AG10803 (cell line): ENCODE data around the gene KIFC3.
A peak's percentile ranks its signal among the peaks of the same experiment; 100 is the strongest.
"Not testable (repeated sequence)": the region's sequence is repeated elsewhere in the genome, so short reads cannot be mapped to it uniquely, and the experiment has no call there.

Experiments used
- DNase-seq: peaks from one replicate; pipeline ENCODE4 v3.0.0; 2010; ENCODE audit warnings: low read depth
- H3K4me3 ChIP-seq: 2 replicates; pipeline ENCODE4 v1.5.1; 2011; ENCODE audit warnings: mild to moderate bottlenecking, low read length, control low read depth
- TF ChIP-seq, protein P1 (sequence below): conservative IDR thresholded peaks from 2 replicates; pipeline ENCODE4 v1.5.1; 2011; ENCODE audit warnings: mild to moderate bottlenecking, low read length, control low read depth, inconsistent platforms

KIFC3 gene

DNA sequence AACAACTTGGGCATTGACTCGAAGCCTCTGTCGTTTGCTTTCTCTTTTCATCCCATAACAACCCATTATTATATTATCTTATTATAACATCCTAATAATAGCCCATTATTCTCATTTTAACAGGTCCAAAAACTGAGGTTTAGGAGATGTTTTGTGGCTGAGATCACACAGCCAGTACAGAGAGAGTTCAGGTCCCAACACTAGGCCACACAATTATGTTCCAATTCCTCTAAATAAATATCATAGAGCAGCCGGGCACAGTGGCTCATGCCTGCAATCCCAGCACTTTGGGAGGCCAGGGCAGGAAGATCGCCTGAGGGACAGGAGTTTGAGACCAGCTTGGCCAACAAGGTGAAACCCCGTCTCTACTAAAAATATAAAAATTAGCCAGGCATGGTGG, 40.3 kb upstream of the KIFC3 start:
- TF ChIP-seq, protein P1, sequence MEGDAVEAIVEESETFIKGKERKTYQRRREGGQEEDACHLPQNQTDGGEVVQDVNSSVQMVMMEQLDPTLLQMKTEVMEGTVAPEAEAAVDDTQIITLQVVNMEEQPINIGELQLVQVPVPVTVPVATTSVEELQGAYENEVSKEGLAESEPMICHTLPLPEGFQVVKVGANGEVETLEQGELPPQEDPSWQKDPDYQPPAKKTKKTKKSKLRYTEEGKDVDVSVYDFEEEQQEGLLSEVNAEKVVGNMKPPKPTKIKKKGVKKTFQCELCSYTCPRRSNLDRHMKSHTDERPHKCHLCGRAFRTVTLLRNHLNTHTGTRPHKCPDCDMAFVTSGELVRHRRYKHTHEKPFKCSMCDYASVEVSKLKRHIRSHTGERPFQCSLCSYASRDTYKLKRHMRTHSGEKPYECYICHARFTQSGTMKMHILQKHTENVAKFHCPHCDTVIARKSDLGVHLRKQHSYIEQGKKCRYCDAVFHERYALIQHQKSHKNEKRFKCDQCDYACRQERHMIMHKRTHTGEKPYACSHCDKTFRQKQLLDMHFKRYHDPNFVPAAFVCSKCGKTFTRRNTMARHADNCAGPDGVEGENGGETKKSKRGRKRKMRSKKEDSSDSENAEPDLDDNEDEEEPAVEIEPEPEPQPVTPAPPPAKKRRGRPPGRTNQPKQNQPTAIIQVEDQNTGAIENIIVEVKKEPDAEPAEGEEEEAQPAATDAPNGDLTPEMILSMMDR: no peak
- no peak for DNase-seq
- H3K4me3 ChIP-seq: no peak overlapping the region

DNA sequence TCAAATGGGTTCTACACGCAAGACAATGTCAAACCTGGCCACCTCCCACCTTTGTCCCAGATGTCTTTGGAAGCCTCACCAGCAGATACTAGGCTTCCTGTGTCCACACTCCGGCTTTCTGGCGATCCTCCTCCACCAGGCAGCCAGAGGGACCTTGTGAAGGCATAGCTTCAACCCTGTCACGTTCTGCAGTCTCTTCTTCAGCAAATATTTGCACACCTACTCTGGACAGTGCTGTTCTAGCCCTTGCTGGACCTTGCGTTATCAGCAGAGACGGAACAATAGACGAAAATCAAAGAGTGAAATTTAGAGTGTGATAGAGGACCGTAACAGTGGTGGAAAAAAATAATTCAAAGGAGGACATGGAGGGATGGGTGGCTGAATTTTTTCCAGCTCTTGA, 38.5 kb upstream of the KIFC3 start:
- H3K4me3 ChIP-seq: no peak overlapping the region
- DNase-seq: no peak
- TF ChIP-seq, protein P1: no peak

DNA sequence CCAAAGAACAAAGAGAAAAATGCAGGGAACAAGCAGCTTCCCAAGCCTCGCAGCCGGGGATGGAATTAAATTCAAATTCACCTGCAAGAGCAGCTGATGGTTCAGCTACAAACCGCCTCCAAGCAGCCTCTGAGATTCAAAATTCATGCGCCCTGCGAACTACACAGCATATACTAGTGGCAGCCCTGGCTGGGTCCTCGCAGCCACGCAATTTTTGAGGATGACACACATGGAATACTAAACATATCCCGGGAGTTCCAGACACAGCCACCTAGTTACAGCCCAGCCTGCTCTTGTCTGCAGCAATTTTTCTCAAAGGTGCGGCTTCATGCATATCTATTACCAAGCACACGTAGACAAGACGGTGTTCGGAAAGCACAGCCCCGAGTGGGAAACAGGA, 35.9 kb upstream of the KIFC3 start:
- DNase-seq: no peak
- no peak overlapping the region for H3K4me3 ChIP-seq
- TF ChIP-seq, protein P1: no peak

- no peak overlapping the region for H3K4me3 ChIP-seq
- no peak for DNase-seq
- TF ChIP-seq, protein P1: no peak
Measured at GRCh38 chr16:57837305-57838125, 35.2 kb upstream of the KIFC3 start.

DNA sequence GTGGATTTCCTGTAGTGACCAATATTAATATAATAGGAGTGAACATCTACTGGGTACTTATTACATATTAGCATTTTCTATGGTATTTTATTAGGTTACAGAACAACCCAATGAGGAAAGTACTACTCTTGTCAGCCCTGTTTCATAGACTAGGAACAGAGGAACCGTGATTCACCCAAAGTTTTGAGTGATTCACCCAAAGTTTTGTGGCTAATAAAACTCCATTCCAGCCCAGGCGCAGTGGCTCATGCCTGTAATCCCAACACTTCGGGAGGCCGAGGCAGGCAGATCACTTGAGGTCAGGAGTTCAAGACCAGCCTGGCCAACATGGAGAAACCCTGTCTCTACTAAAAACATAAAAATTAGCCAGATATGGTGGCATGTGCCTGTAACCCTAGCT, 33.1 kb upstream of the KIFC3 start:
- DNase-seq: peak; percentile 60
- not testable (repeated sequence) for H3K4me3 ChIP-seq

DNA sequence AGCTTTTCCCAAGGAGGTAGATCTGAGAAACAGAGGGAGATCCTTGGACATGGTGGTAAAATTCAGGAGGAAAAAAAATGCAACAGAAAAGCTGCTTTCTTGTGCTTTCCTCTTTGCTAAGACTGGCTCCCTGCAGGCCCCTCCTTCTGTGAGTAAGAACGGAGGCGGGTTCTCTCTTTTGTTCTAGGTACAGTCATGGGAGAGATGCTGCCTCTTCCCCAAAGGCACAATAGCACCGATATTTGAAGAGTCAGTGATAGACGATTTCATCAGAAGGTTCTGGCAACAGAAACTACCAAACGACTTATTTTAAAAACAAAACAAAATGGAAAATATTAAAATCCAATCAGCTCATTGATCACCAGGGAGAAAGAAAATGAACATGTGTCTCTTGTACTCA, 32.6 kb upstream of the KIFC3 start:
- DNase-seq: no peak
- TF ChIP-seq, protein P1: no peak

GRCh38 chr16:57830890-57831484, 28.7 kb upstream of the KIFC3 start:
- DNase-seq: no peak
- no peak overlapping the region for H3K4me3 ChIP-seq
- TF ChIP-seq, protein P1: no peak

More for the DNA sequence above, 32.6 kb upstream of the KIFC3 start:
- no peak overlapping the region for H3K4me3 ChIP-seq
